HEK293 (cell line): ENCODE results near the gene VCX.
"Not testable (repeated sequence)": the region's sequence is repeated elsewhere in the genome, so short reads cannot be mapped to it uniquely, and the experiment has no call there.

ENCODE experiments used
- CTCF ChIA-PET: fragments of 350-600 bp; formaldehyde crosslinking; extraction: SDS; loops from one replicate; lab custom pipeline; 2021; ENCODE audit warnings: antibody characterized with exemption; lab: Yijun Ruan, JAX
- POLR2A ChIA-PET: fragments of 300-600 bp; formaldehyde crosslinking; extraction: SDS; loops from one replicate; lab custom pipeline; 2020; ENCODE audit warnings: antibody characterized with exemption, inconsistent platforms; lab: Yijun Ruan, JAX
- H3K27ac ChIP-seq: fragments of 200-500 bp; sonication (Bioruptor generic); 2 replicates; pipeline ENCODE4 v1.5.1; 2014; ENCODE audit warnings: low read depth, low read length, control low read depth, inconsistent platforms; ENCODE audit errors: extremely low read depth
- H3K36me3 ChIP-seq, 2 experiments: fragments of 200-500 bp in 1 of 2; sonication (Bioruptor generic) in 1 of 2; 1 replicate in 1 of 2; 2 replicates in 1 of 2; pipeline ENCODE4 v1.5.1; 2014 to 2017; ENCODE audit warnings: inconsistent platforms in 2 of 2, low read length in 2 of 2; ENCODE audit not compliant: control insufficient read depth in 2 of 2, insufficient read depth in 1 of 2
- H3K4me1 ChIP-seq: fragments of 200-500 bp; sonication (Bioruptor generic); 2 replicates; pipeline ENCODE4 v1.5.1; 2014; ENCODE audit warnings: mild to moderate bottlenecking, low read length, inconsistent platforms; ENCODE audit not compliant: control insufficient read depth, insufficient read depth
- H3K4me3 ChIP-seq: 2 replicates; pipeline ENCODE4 v1.5.1; 2011; ENCODE audit warnings: low read depth, mild to moderate bottlenecking, control low read depth, low read length, moderate library complexity
- H3K9me3 ChIP-seq: fragments of 200-500 bp; sonication (Bioruptor generic); 2 replicates; pipeline ENCODE4 v1.5.1; 2014; ENCODE audit warnings: low read depth, low read length, inconsistent platforms; ENCODE audit not compliant: control insufficient read depth, insufficient read depth
- AEBP2 ChIP-seq: fragments of 450-650 bp; formaldehyde crosslinking; IDR thresholded peaks from 2 replicates; pipeline ENCODE4 v1.5.1; 2016; ENCODE audit warnings: missing biosample characterization, missing genetic modification characterization, borderline replicate concordance
- ELK4 ChIP-seq: IDR thresholded peaks from 2 replicates; pipeline ENCODE4 v1.6.1; 2011; ENCODE audit warnings: mild to moderate bottlenecking, low read depth, low read length, borderline replicate concordance
- FEZF1 ChIP-seq: fragments of 450-650 bp; formaldehyde crosslinking; IDR thresholded peaks from 2 replicates; pipeline ENCODE4 v1.5.1; 2016; ENCODE audit warnings: missing biosample characterization, missing genetic modification characterization
- GLIS2 ChIP-seq: fragments of 450-650 bp; formaldehyde crosslinking; IDR thresholded peaks from 2 replicates; pipeline ENCODE4 v1.5.1; 2016; ENCODE audit warnings: missing biosample characterization, missing genetic modification characterization
- KLF10 ChIP-seq: fragments of 450-650 bp; IDR thresholded peaks from 2 replicates; pipeline ENCODE4 v1.5.1; 2018; ENCODE audit warnings: missing biosample characterization, mild to moderate bottlenecking, missing genetic modification characterization
- OSR2 ChIP-seq: fragments of 450-650 bp; formaldehyde crosslinking; IDR thresholded peaks from 2 replicates; pipeline ENCODE4 v1.5.1; 2016; ENCODE audit warnings: missing biosample characterization, missing genetic modification characterization
- SETDB1 ChIP-seq: IDR thresholded peaks from one replicate; pipeline ENCODE4 v1.6.1; 2017; ENCODE audit warnings: mild to moderate bottlenecking, low read length, moderate library complexity, mixed read lengths; ENCODE audit not compliant: insufficient read length
- TCF7L2 ChIP-seq: IDR thresholded peaks from 2 replicates; pipeline ENCODE4 v1.6.1; 2011; ENCODE audit warnings: low read depth, mild to moderate bottlenecking, inconsistent platforms, low read length, moderate library complexity, borderline replicate concordance
- ZBTB20 ChIP-seq: fragments of 450-650 bp; formaldehyde crosslinking; IDR thresholded peaks from 2 replicates; pipeline ENCODE4 v1.5.1; 2016; ENCODE audit warnings: missing biosample characterization, missing genetic modification characterization
- ZBTB7A ChIP-seq: fragments of 450-650 bp; formaldehyde crosslinking; IDR thresholded peaks from 2 replicates; pipeline ENCODE4 v1.5.1; 2016; ENCODE audit warnings: low read depth, missing biosample characterization, missing genetic modification characterization
- ZFHX2 ChIP-seq: fragments of 450-650 bp; formaldehyde crosslinking; conservative IDR thresholded peaks from 2 replicates; pipeline ENCODE4 v1.5.1; 2016; ENCODE audit warnings: missing biosample characterization, missing genetic modification characterization
- ZFP37 ChIP-seq: fragments of 450-650 bp; formaldehyde crosslinking; IDR thresholded peaks from 2 replicates; pipeline ENCODE4 v1.5.1; 2016; ENCODE audit warnings: missing biosample characterization, missing genetic modification characterization
- ZNF112 ChIP-seq: fragments of 450-650 bp; formaldehyde crosslinking; IDR thresholded peaks from 2 replicates; pipeline ENCODE4 v1.5.0; 2017; ENCODE audit warnings: missing biosample characterization, missing genetic modification characterization
- ZNF133 ChIP-seq: fragments of 450-650 bp; formaldehyde crosslinking; IDR thresholded peaks from 2 replicates; pipeline ENCODE4 v1.5.1; 2016; ENCODE audit warnings: missing biosample characterization, missing genetic modification characterization
- ZNF292 ChIP-seq: fragments of 450-650 bp; formaldehyde crosslinking; IDR thresholded peaks from 2 replicates; pipeline ENCODE4 v1.5.1; 2016; ENCODE audit warnings: low read depth, missing biosample characterization, missing genetic modification characterization, borderline replicate concordance
- ZNF341 ChIP-seq: fragments of 450-650 bp; formaldehyde crosslinking; IDR thresholded peaks from 2 replicates; pipeline ENCODE4; 2016; ENCODE audit warnings: low read depth, missing biosample characterization, missing genetic modification characterization
- ZNF37A ChIP-seq: fragments of 450-650 bp; IDR thresholded peaks from 2 replicates; pipeline ENCODE4 v1.5.1; 2018; ENCODE audit warnings: missing biosample characterization, missing genetic modification characterization
- ZNF394 ChIP-seq: fragments of 450-650 bp; formaldehyde crosslinking; IDR thresholded peaks from 2 replicates; pipeline ENCODE4 v1.5.1; 2016; ENCODE audit warnings: missing biosample characterization, missing genetic modification characterization, mild to moderate bottlenecking, moderate library complexity, borderline replicate concordance
- ZNF501 ChIP-seq: fragments of 450-650 bp; formaldehyde crosslinking; IDR thresholded peaks from 2 replicates; pipeline ENCODE4 v1.5.1; 2016; ENCODE audit warnings: missing biosample characterization, missing genetic modification characterization
- ZNF521 ChIP-seq: fragments of 450-650 bp; formaldehyde crosslinking; IDR thresholded peaks from 2 replicates; pipeline ENCODE4 v1.5.1; 2017; ENCODE audit warnings: missing biosample characterization, mild to moderate bottlenecking, missing genetic modification characterization
- ZNF610 ChIP-seq: fragments of 450-650 bp; formaldehyde crosslinking; IDR thresholded peaks from 2 replicates; pipeline ENCODE4 v1.5.1; 2016; ENCODE audit warnings: missing biosample characterization, missing genetic modification characterization, borderline replicate concordance
- ZNF621 ChIP-seq: fragments of 450-650 bp; formaldehyde crosslinking; IDR thresholded peaks from 2 replicates; pipeline ENCODE4 v1.5.1; 2017; ENCODE audit warnings: missing biosample characterization, missing genetic modification characterization
- ZNF692 ChIP-seq: fragments of 450-650 bp; formaldehyde crosslinking; IDR thresholded peaks from 2 replicates; pipeline ENCODE4 v1.5.1; 2016; ENCODE audit warnings: missing biosample characterization, missing genetic modification characterization
- ZNF791 ChIP-seq: fragments of 450-650 bp; formaldehyde crosslinking; IDR thresholded peaks from 2 replicates; pipeline ENCODE4 v1.5.1; 2016; ENCODE audit warnings: missing biosample characterization, missing genetic modification characterization
- ZNF792 ChIP-seq: fragments of 450-650 bp; formaldehyde crosslinking; IDR thresholded peaks from 2 replicates; pipeline ENCODE4 v1.5.1; 2016; ENCODE audit warnings: missing biosample characterization, missing genetic modification characterization

The VCX gene

GRCh38 chrX:7842871-7843270 is at the start of gene VCX:
Gene VCX, plus strand, starts transcription at chrX:7843171. Its CDS starts 33 bp downstream, at chrX:7843204.
- H3K4me3 ChIP-seq, CTCF ChIA-PET, H3K4me1 ChIP-seq, H3K27ac ChIP-seq, H3K36me3 ChIP-seq, POLR2A ChIA-PET, H3K9me3 ChIP-seq: not testable (repeated sequence)

DNA sequence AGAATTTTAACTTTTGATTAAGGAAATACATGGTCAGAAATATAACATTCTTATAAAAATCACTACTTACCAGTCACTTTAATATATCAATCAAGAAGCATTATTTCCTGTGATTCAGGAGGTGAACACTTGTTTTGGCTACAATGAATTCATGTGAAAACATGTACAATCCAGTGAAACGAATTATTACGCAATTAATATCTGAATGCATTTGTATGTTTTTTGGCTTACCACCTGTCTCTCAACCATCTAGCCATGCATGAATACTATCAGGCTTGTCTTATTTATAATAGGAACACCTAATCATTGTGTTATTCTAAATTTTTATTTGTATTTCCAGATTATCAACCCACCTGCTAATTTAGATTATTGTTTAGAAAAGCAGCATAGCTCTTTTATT is 44.6 kb upstream of the VCX start:
- Histone ChIP-seq H3K4me3 (no peak overlapping the region), H3K27ac (no peak overlapping the region), H3K4me1 (no peaks in the 10 kb centered on the region), H3K9me3 (no peaks in the 10 kb centered on the region), H3K36me3 (no peaks in the 10 kb centered on the region)
- TF ChIP-seq ZBTB20 (tag by site-specific recombination) (no peak), OSR2 (tag by site-specific recombination) (no peak), ZBTB7A (tag by site-specific recombination) (no peak), KLF10 (tag by site-specific recombination) (no peak), ZNF792 (tag by site-specific recombination) (no peak), ZNF133 (no peak), SETDB1 (no peak), ZNF692 (tag by site-specific recombination) (no peak), FEZF1 (tag by site-specific recombination) (no peak), GLIS2 (no peak), ZNF521 (tag by site-specific recombination) (no peak), TCF7L2 (no peak), ZFHX2 (tag by site-specific recombination) (no peak), ELK4 (no peak)
- ChIA-PET CTCF (no interaction called here), POLR2A (no interaction called here)

DNA sequence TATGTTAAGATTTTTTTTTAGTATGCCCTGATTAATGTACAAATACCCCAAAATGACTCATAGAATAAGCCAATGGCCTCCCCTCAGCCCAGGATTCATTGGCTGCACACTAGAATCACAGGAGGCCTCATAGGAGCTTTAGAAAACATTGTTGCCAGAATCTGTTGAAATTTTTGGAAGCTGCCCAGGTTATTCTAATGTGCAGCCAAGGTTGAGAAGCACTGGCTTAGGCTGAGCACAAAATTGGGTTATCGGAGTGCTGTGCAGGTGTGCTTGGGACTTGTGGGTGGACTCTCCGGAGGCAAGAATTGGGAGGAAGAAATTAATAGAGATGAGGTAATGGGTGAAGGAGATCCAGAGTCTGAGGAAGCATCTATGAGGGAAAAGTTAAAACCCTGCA is 41.3 kb upstream of the VCX start:
- ChIA-PET POLR2A (no interaction called here), CTCF (no interaction called here)
- no peaks in the 10 kb centered on the region for H3K36me3 ChIP-seq
- H3K27ac ChIP-seq, result no peak overlapping the region
- H3K4me3 ChIP-seq, result no peak overlapping the region
- no peaks in the 10 kb centered on the region for H3K4me1 ChIP-seq
- TF ChIP-seq ZNF621 (tag by site-specific recombination), result no peak
- H3K9me3 ChIP-seq, result no peaks in the 10 kb centered on the region

DNA sequence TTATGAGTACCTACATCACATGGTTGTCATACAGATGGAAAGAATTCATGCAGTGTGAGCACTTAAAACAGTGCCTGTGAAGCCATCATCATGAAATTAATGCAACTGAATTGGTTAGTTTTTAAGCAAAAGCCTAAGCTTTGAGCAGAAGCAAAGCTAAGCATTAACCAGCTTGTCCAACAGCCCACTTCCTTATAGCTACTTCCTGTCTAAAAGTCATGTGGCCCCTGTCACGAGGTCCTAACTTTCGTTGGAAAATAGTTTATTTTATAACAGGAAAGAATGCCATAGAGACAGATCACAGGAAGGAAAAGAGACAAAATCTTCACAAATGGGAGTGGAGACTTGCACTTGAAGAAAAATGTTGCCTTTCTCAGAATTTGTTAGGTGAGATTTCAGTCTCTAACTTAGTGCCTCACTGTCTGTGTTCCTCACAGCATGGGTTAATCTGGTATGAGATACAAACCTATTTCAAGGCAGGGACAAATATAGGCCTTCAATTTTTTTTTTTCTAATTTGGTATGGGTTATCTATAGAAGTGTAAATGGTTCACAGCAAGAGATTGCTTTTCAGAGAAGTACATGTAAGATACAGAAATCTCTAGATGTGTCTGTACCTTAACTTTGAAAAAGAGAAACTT is 27.7 kb upstream of the VCX start:
- no peaks in the 10 kb centered on the region for H3K4me1 ChIP-seq
- no peaks in the 10 kb centered on the region for H3K9me3 ChIP-seq
- no peak overlapping the region for H3K4me3 ChIP-seq
- H3K27ac ChIP-seq, result no peak overlapping the region
- no peaks in the 10 kb centered on the region for H3K36me3 ChIP-seq
- TF ChIP-seq ZNF292 (tag by site-specific recombination) (no peak), ZFP37 (no peak), ZNF791 (tag by site-specific recombination) (no peak), AEBP2 (no peak), ZNF501 (tag by site-specific recombination) (no peak), ZNF37A (tag by site-specific recombination) (no peak), ZNF341 (tag by site-specific recombination) (no peak), ZNF394 (tag by site-specific recombination) (no peak), ZNF610 (tag by site-specific recombination) (no peak), ZBTB20 (tag by site-specific recombination) (no peak), ZNF112 (no peak)
- CTCF ChIA-PET, result no interaction called here
- POLR2A ChIA-PET, result no interaction called here
